ENCODE measurements around the gene HNRNPLL. TPM values are rescaled to one million over a fixed set of nuclear protein-coding genes. Genes with fewer than 3 reads are reported as not detected.
A peak's percentile ranks its signal among the peaks of the same experiment; 100 is the strongest.
"Not testable (repeated sequence)": the region's sequence is repeated elsewhere in the genome, so short reads cannot be mapped to it uniquely, and the experiment has no call there.

Gene HNRNPLL
- total RNA-seq = 10 to 100 TPM; 60.1 to 64.7 TPM

GRCh38 chr2:38602732-38603401, at the start of gene HNRNPLL:
HNRNPLL (minus strand) TSS chr2:38602928; CDS start chr2:38602626, 302 bp downstream.
- Histone ChIP-seq H3K27ac (peak within 1 kb of the TSS; percentile 98), H3K9me3 (no peaks in the 10 kb centered on the region), H3K36me3 (no peaks in the 10 kb centered on the region), H3K4me1 (ENCODE audit: control insufficient read depth in 1 of 2, low read depth in 2 of 2) (peaks cover 25 to 32% of the 10 kb centered on the region in 2 donors), H3K27me3 (replicated peaks; ENCODE audit: insufficient read depth) (no peaks in the 10 kb centered on the region), H3K4me3 (peak within 1 kb of the TSS; percentile 94)
- peak; percentile 85 for DNase-seq (ENCODE audit: low spot score)
- ATAC-seq (ENCODE audit: insufficient number of reproducible peaks, low FRiP score, low read depth) = peak; percentile 83
- no peak for TF ChIP-seq CTCF (IDR thresholded peaks at IDR 0.05)

- Histone ChIP-seq H3K4me3 (no peak overlapping the region), H3K4me1 (ENCODE audit: control insufficient read depth in 1 of 2, low read depth in 2 of 2) (peaks cover 4 to 27% of the 10 kb centered on the region in 2 donors), H3K27me3 (replicated peaks; ENCODE audit: insufficient read depth) (no peaks in the 10 kb centered on the region), H3K36me3 (no peaks in the 10 kb centered on the region), H3K9me3 (no peaks in the 10 kb centered on the region), H3K27ac (peak overlapping the region; percentile 15 to 57)
- TF ChIP-seq CTCF (IDR thresholded peaks at IDR 0.05) = no peak
- ATAC-seq (ENCODE audit: insufficient number of reproducible peaks, low FRiP score, low read depth) (no peak), DNase-seq (ENCODE audit: low spot score) (no peak)
Measured at GRCh38 chr2:38650717-38651116, 48.0 kb upstream of the HNRNPLL start.

GRCh38 chr2:38650012-38650411, 47.3 kb upstream of the HNRNPLL start:
- no peaks in the 10 kb centered on the region for H3K27me3 ChIP-seq (replicated peaks; ENCODE audit: insufficient read depth)

GRCh38 chr2:38649176-38649728, 46.5 kb upstream of the HNRNPLL start:
- Histone ChIP-seq H3K4me3 (no peak overlapping the region), H3K27ac (no peak overlapping the region), H3K36me3 (no peaks in the 10 kb centered on the region), H3K9me3 (no peaks in the 10 kb centered on the region), H3K4me1 (ENCODE audit: control insufficient read depth in 1 of 2, low read depth in 2 of 2) (peaks cover 4 to 30% of the 10 kb centered on the region in 2 donors), H3K27me3 (replicated peaks; ENCODE audit: insufficient read depth) (no peaks in the 10 kb centered on the region)
- no peak for TF ChIP-seq CTCF (IDR thresholded peaks at IDR 0.05)
- ATAC-seq (ENCODE audit: insufficient number of reproducible peaks, low FRiP score, low read depth) (no peak), DNase-seq (ENCODE audit: low spot score) (no peak)

More at GRCh38 chr2:38650012-38650411, 47.3 kb upstream of the HNRNPLL start:
- H3K9me3 ChIP-seq = no peaks in the 10 kb centered on the region
- no peak for DNase-seq (ENCODE audit: low spot score)
- ATAC-seq (ENCODE audit: insufficient number of reproducible peaks, low FRiP score, low read depth) = no peak
- H3K4me3 ChIP-seq = no peak overlapping the region
- H3K36me3 ChIP-seq = no peaks in the 10 kb centered on the region
- H3K27ac ChIP-seq = peak overlapping the region in 1 of 2 donors; percentile 15
- peaks cover 4 to 30% of the 10 kb centered on the region in 2 donors for H3K4me1 ChIP-seq (ENCODE audit: control insufficient read depth in 1 of 2, low read depth in 2 of 2)
- TF ChIP-seq CTCF (IDR thresholded peaks at IDR 0.05) = no peak

GRCh38 chr2:38648107-38648761, 45.5 kb upstream of the HNRNPLL start:
- no peak for TF ChIP-seq CTCF (IDR thresholded peaks at IDR 0.05)
- Histone ChIP-seq H3K27ac (no peak overlapping the region), H3K9me3 (no peaks in the 10 kb centered on the region), H3K4me1 (ENCODE audit: control insufficient read depth in 1 of 2, low read depth in 2 of 2) (peaks cover 4 to 30% of the 10 kb centered on the region in 2 donors), H3K4me3 (no peak overlapping the region), H3K27me3 (replicated peaks; ENCODE audit: insufficient read depth) (no peaks in the 10 kb centered on the region), H3K36me3 (no peaks in the 10 kb centered on the region)
- ATAC-seq (ENCODE audit: insufficient number of reproducible peaks, low FRiP score, low read depth) (no peak), DNase-seq (ENCODE audit: low spot score) (no peak)

GRCh38 chr2:38643683-38644511, 41.2 kb upstream of the HNRNPLL start:
- not testable (repeated sequence) for H3K27ac ChIP-seq; H3K4me3 ChIP-seq; ATAC-seq (ENCODE audit: insufficient number of reproducible peaks, low FRiP score, low read depth); DNase-seq (ENCODE audit: low spot score); H3K4me1 ChIP-seq (ENCODE audit: control insufficient read depth in 1 of 2, low read depth in 2 of 2); H3K36me3 ChIP-seq; H3K9me3 ChIP-seq; H3K27me3 ChIP-seq (replicated peaks; ENCODE audit: insufficient read depth)

Data from thoracic aorta (tissue), 2 donors.